HepG2 (cell line): ENCODE data around the gene RGS11.

Experiments used
- CTCF ChIP-seq: sonication (generic); formaldehyde crosslinking; IDR thresholded peaks from 2 replicates; pipeline ENCODE4 v1.5.0; 2020; ENCODE audit warnings: mild to moderate bottlenecking, missing genetic modification reagents, moderate library complexity
- EZH2 ChIP-seq: conservative IDR thresholded peaks from 2 replicates; pipeline ENCODE4 v1.6.1; 2012; ENCODE audit warnings: mild to moderate bottlenecking, low read depth, low read length, moderate library complexity
- FOSL2 ChIP-seq: sonication (generic); formaldehyde crosslinking; IDR thresholded peaks from 2 replicates; pipeline ENCODE4 v1.4.0; 2020; ENCODE audit warnings: missing genetic modification reagents
- HNF4A ChIP-seq: sonication (generic); formaldehyde crosslinking; IDR thresholded peaks from 2 replicates; pipeline ENCODE4 v1.4.0; 2020; ENCODE audit warnings: missing genetic modification reagents
- JUN ChIP-seq: sonication (generic); formaldehyde crosslinking; IDR thresholded peaks from 2 replicates; pipeline ENCODE4 v1.4.0; 2020; ENCODE audit warnings: mild to moderate bottlenecking, missing genetic modification reagents
- JUND ChIP-seq: sonication (generic); formaldehyde crosslinking; IDR thresholded peaks from 2 replicates; pipeline ENCODE4 v1.8.0; 2022; ENCODE audit warnings: mild to moderate bottlenecking, missing genetic modification reagents
- MXI1 ChIP-seq: IDR thresholded peaks from 3 replicates; pipeline ENCODE4 v1.6.1; 2012; ENCODE audit warnings: low read depth, low read length, inconsistent platforms, borderline replicate concordance
- NR2C2 ChIP-seq: sonication (generic); formaldehyde crosslinking; IDR thresholded peaks from 2 replicates; pipeline ENCODE4 v1.4.0; 2020; ENCODE audit warnings: missing genetic modification reagents, mild to moderate bottlenecking, moderate library complexity, borderline replicate concordance
- PHF8 ChIP-seq: sonication (generic); formaldehyde crosslinking; IDR thresholded peaks from 2 replicates; pipeline ENCODE4 v1.5.0; 2020; ENCODE audit warnings: missing genetic modification reagents
- SP2 ChIP-seq: sonication (generic); formaldehyde crosslinking; IDR thresholded peaks from 2 replicates; pipeline ENCODE4 v1.5.1; 2020; ENCODE audit warnings: mild to moderate bottlenecking, missing genetic modification reagents
- ZFX ChIP-seq: sonication (generic); formaldehyde crosslinking; IDR thresholded peaks from 2 replicates; pipeline ENCODE4 v1.4.0; 2020; ENCODE audit warnings: mild to moderate bottlenecking, low read depth, missing genetic modification reagents, moderate library complexity
- ZNF44 ChIP-seq: sonication (generic); formaldehyde crosslinking; IDR thresholded peaks from 2 replicates; pipeline ENCODE4 v1.5.1; 2020; ENCODE audit warnings: mild to moderate bottlenecking, missing genetic modification reagents

GRCh38 chr16:265711-266110 lies 10.0 kb downstream of the RGS11 start:
- TF ChIP-seq FOSL2 (CRISPR knock-in tag), result no peak
- no peak for TF ChIP-seq NR2C2 (CRISPR knock-in tag)
- no peak for TF ChIP-seq EZH2
- TF ChIP-seq MXI1, result no peak
- no peak for TF ChIP-seq JUN (CRISPR knock-in tag)
- no peak for TF ChIP-seq ZNF44 (CRISPR knock-in tag)
- TF ChIP-seq SP2 (CRISPR knock-in tag), result no peak
- no peak for TF ChIP-seq JUND (CRISPR knock-in tag)
- TF ChIP-seq CTCF (CRISPR knock-in tag), result no peak
- TF ChIP-seq PHF8, result no peak
- TF ChIP-seq HNF4A (CRISPR knock-in tag), result no peak
- no peak for TF ChIP-seq ZFX (CRISPR knock-in tag)
